HEK293T (cell line): Measurements from ENCODE around the gene SCAMP4.

Source experiments
- CTBP1 ChIP-seq: fragments of 450-650 bp; IDR thresholded peaks from 2 replicates; pipeline ENCODE4 v1.6.1; 2016; ENCODE audit warnings: borderline replicate concordance
- FOXA1 ChIP-seq: fragments of 450-650 bp; IDR thresholded peaks from 2 replicates; pipeline ENCODE4 v1.6.1; 2016; ENCODE audit warnings: mild to moderate bottlenecking
- SUZ12 ChIP-seq: fragments of 450-650 bp; IDR thresholded peaks from 2 replicates; pipeline ENCODE4 v1.6.1; 2016; ENCODE audit warnings: mild to moderate bottlenecking

GRCh38 chr19:1970806-1971502, 65.8 kb downstream of the SCAMP4 start:
- TF ChIP-seq SUZ12 (no peak), CTBP1 (no peak), FOXA1 (no peak)
